Thyroid gland (tissue), 4 donors: ENCODE measurements around the gene PISD. TPM values are rescaled to one million over a fixed set of nuclear protein-coding genes. Genes with fewer than 3 reads are reported as not detected.

Experiments used
- DNase-seq, 2 donors: peaks; one replicate each; pipeline ENCODE4 v3.0.0-alpha.2; 2019
- H3K27ac ChIP-seq, 3 donors: fragments of 200-600 bp; sonication (generic); 1 replicate in 2 of 3; 2 replicates in 1 of 3; pipeline ENCODE4 v1.5.1; 2016 to 2019; ENCODE audit warnings: mild to moderate bottlenecking in 1 of 3, moderate library complexity in 1 of 3
- H3K27me3 ChIP-seq: fragments of 200-600 bp; sonication (generic); one replicate; pipeline ENCODE4 v1.5.1; 2019
- H3K36me3 ChIP-seq, 2 donors: fragments of 200-600 bp; sonication (generic); one replicate each; pipeline ENCODE4 v1.5.1; 2016 to 2019
- H3K4me1 ChIP-seq, 2 donors: fragments of 200-600 bp; sonication (generic); one replicate each; pipeline ENCODE4 v1.5.1; 2017 to 2019
- H3K4me3 ChIP-seq, 3 donors: fragments of 200-600 bp; sonication (generic); replicated peaks in 1 of 3; 1 replicate in 2 of 3; 2 replicates in 1 of 3; pipeline ENCODE4 v1.5.1; 2016; ENCODE audit warnings: mild to moderate bottlenecking in 1 of 3
- H3K9me3 ChIP-seq: fragments of 200-600 bp; sonication (generic); one replicate; pipeline ENCODE4 v1.5.1; 2017
- POLR2A ChIP-seq, 2 donors: fragments of 450-650 bp; IDR thresholded peaks; one replicate each; pipeline ENCODE4 v1.6.1; 2017; ENCODE audit warnings: antibody characterized with exemption in 2 of 2, mild to moderate bottlenecking in 2 of 2, moderate library complexity in 1 of 2
- WGBS, 2 donors: methylation state at CpG; one replicate each; pipeline ENCODE4 v1.1.5; 2017; 5-methylcytosine and 5-hydroxymethylcytosine counted together
- intact Hi-C: fragments of 100-400 bp; cut with DNase I; formaldehyde crosslinking; loops from one replicate; pipeline ENCODE4 v1.15.1; 2023
- total RNA-seq, 4 donors: library from RNA; depleted of rRNA; stranded (reverse); fragments of >200 nt; gene quantifications; one replicate each; pipeline ENCODE4 v1.2.3, GENCODE V29; 2016
- TF ChIP-seq, protein P1 (sequence below), 6 experiments: fragments of 200-600 bp in 3 of 6; fragments of 450-650 bp in 3 of 6; sonication (generic) in 3 of 6; IDR thresholded peaks; one replicate each; pipeline ENCODE4 v1.5.1; 2016 to 2019; ENCODE audit warnings: antibody characterized with exemption in 6 of 6, mild to moderate bottlenecking in 2 of 6, inconsistent platforms in 1 of 6, moderate library complexity in 1 of 6

Gene PISD
- total RNA-seq, 4 donors from 2014 or later = 34.5 to 59.0 (median 42.5) TPM

DNA sequence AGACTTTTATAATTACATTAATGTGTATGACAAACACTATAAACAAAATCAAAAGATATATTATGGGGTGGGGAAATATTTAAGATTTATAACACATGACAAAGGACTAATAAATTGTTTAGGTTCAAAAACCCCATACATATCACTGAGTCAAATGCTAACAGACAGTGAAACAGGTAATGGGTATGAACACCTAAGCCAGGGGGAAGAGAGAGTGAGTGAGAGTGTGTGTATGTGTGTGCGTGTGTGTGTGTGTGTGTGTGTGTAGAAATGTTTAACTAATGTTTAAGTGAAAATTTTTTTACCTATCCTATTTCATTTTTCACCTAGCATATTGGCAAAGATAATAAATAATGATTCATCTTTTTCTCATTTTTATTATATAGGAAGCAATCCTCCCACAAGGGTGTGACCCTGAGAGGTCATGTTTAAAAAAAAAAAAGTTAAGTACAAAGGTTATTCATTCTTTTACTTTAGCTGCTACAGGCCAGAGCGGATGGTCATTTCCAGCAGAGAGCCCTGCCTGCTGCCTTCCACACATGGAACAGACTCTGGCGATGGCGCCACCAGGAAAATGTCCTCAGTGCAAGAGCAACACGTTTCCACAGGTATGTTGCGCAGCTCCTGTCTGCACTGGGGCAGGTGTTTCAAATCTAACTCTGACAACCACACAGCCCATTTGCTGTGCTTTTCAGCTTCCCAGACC is 72.9 kb downstream of the PISD start:
- Histone ChIP-seq H3K4me3 (no peak overlapping the region), H3K27ac (no peak overlapping the region), H3K4me1 (no peaks in the 10 kb centered on the region), H3K36me3 (peaks cover 0 to 10% of the 10 kb centered on the region in 2 donors), H3K27me3 (no peaks in the 10 kb centered on the region), H3K9me3 (no peaks in the 10 kb centered on the region)
- TF ChIP-seq, protein P1, sequence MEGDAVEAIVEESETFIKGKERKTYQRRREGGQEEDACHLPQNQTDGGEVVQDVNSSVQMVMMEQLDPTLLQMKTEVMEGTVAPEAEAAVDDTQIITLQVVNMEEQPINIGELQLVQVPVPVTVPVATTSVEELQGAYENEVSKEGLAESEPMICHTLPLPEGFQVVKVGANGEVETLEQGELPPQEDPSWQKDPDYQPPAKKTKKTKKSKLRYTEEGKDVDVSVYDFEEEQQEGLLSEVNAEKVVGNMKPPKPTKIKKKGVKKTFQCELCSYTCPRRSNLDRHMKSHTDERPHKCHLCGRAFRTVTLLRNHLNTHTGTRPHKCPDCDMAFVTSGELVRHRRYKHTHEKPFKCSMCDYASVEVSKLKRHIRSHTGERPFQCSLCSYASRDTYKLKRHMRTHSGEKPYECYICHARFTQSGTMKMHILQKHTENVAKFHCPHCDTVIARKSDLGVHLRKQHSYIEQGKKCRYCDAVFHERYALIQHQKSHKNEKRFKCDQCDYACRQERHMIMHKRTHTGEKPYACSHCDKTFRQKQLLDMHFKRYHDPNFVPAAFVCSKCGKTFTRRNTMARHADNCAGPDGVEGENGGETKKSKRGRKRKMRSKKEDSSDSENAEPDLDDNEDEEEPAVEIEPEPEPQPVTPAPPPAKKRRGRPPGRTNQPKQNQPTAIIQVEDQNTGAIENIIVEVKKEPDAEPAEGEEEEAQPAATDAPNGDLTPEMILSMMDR (IDR thresholded peaks at IDR 0.05) = no peak
- TF ChIP-seq POLR2A (IDR thresholded peaks at IDR 0.05) = no peak
- intact Hi-C loops = no loop called here
- 78 to 88% methylated on average over 6 of the region's 6 CpGs for WGBS, 2 donors
- no peak for DNase-seq

DNA sequence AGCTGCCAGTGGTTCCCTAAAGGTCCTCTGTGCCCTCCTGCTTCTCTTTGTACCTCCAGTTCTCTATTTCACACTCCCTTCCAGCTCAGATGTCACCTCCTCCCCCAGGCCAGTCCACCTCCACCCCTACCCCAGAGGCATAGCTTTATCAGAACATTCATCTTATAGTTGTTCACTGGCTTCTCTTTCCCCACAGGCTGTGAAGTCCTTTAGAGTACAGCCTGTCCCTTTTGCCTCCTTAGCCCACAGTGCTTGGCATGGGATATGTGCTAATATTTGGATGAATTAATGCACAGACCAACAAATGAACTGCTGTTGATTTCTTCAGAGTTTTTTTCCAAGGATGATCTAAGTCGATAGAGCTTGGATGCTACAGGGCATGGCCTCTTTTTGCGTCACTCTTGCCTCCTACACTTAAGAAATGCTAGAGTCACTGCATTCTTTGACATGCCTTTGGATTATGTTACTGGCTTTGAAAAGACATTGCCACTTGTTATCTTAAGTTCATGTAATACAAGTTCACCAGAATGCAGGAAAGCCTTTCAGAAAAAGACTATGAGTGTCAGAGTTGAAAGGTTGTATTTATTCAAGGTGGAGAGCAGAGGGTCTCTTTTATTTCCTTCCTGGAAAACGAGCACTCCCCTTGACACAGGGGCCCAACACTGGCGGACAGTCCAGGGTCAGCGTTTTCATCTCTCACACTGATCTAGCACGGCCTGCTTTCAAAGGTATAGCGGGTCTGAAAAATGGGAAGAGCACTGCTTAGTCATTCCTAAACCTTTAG is 75.7 kb downstream of the PISD start:
- 76 to 79% methylated on average over 7 of the region's 7 CpGs for WGBS, 2 donors
- no peaks in the 10 kb centered on the region for H3K9me3 ChIP-seq
- H3K4me1 ChIP-seq = no peaks in the 10 kb centered on the region
- TF ChIP-seq POLR2A (IDR thresholded peaks at IDR 0.05) = no peak
- TF ChIP-seq, protein P1 (IDR thresholded peaks at IDR 0.05) = no peak
- peaks cover 0 to 10% of the 10 kb centered on the region in 2 donors for H3K36me3 ChIP-seq
- DNase-seq = no peak
- H3K27ac ChIP-seq = no peak overlapping the region
- no peaks in the 10 kb centered on the region for H3K27me3 ChIP-seq
- intact Hi-C loops = no loop called here
- H3K4me3 ChIP-seq = no peak overlapping the region

DNA sequence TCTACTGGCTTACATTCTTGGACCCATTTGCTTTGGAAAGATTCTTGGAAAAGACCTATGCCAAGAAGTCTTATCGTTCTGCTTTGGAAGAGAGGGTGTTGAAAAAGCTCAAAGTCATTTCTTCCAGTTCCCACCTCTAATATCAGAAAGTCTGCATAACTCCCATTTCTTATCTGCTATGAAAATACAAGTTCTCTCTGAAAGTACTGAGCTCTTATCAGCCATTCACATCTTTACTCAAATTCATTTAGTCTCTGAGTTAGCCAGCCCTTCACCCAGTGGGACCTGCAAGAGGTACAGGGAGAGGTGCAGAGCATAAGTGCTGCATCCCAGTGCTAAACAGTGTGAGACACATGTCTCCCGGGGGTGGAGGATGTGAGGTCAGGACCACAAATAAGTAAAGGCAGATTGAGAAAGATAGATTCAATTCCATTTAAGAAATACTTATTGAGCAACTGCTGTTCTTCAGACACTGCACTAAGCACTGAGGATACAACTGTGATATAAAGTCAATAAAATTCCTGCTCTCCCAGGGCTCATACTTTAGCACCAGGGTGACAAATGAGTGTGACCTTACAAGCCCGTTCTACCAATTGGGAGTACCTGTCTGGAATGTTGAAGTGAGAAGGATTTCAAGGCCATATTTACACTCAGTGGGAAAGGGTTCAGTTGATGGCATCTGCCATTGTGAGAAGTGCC is 76.7 kb downstream of the PISD start:
- H3K27me3 ChIP-seq = no peaks in the 10 kb centered on the region
- TF ChIP-seq POLR2A (IDR thresholded peaks at IDR 0.05) = no peak
- TF ChIP-seq, protein P1 (IDR thresholded peaks at IDR 0.05) = no peak
- intact Hi-C loops = no loop called here
- H3K4me1 ChIP-seq = no peaks in the 10 kb centered on the region
- WGBS, 2 donors = 69 to 76% methylated on average over 3 of the region's 3 CpGs
- no peak overlapping the region for H3K4me3 ChIP-seq
- DNase-seq = no peak
- no peaks in the 10 kb centered on the region for H3K9me3 ChIP-seq
- peaks cover 0 to 10% of the 10 kb centered on the region in 2 donors for H3K36me3 ChIP-seq
- no peak overlapping the region for H3K27ac ChIP-seq

DNA sequence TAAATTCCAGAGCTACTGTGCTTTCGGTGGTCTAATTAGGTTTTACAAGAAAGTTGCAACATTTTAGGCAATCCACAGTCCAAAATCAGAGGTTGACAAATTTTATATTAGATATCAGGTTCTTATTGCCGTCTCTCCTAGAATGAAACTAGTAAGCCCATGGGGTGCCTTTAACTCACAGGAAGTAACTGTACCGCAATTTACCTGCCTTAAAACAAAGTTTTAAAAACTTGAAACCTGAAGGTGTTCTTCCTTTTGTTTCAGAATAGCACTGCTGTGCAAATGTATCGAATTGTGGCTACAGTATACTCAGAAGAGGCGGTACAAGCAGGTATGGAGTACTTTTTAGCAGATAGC is 77.2 kb downstream of the PISD start:
- no peak for DNase-seq
- peaks cover 0 to 10% of the 10 kb centered on the region in 2 donors for H3K36me3 ChIP-seq

More for the DNA sequence above, 77.2 kb downstream of the PISD start:
- no peak overlapping the region for H3K4me3 ChIP-seq
- 91 to 97% methylated on average over 5 of the region's 5 CpGs for WGBS, 2 donors
- H3K27me3 ChIP-seq = no peaks in the 10 kb centered on the region
- H3K27ac ChIP-seq = no peak overlapping the region
- TF ChIP-seq, protein P1 (IDR thresholded peaks at IDR 0.05) = no peak
- TF ChIP-seq POLR2A (IDR thresholded peaks at IDR 0.05) = no peak
- no peaks in the 10 kb centered on the region for H3K9me3 ChIP-seq
- intact Hi-C loops = no loop called here
- no peaks in the 10 kb centered on the region for H3K4me1 ChIP-seq
